HG03196 (cell line): ENCODE results near the gene WNK2.
"Not testable (repeated sequence)": the region's sequence is repeated elsewhere in the genome, so short reads cannot be mapped to it uniquely, and the experiment has no call there.

Experiments used
- ATAC-seq: cut with Tn5 transposase; IDR thresholded peaks from one replicate; pipeline ENCODE4 v1.9.1; 2021; ENCODE audit not compliant: unreplicated experiment

The WNK2 gene

DNA sequence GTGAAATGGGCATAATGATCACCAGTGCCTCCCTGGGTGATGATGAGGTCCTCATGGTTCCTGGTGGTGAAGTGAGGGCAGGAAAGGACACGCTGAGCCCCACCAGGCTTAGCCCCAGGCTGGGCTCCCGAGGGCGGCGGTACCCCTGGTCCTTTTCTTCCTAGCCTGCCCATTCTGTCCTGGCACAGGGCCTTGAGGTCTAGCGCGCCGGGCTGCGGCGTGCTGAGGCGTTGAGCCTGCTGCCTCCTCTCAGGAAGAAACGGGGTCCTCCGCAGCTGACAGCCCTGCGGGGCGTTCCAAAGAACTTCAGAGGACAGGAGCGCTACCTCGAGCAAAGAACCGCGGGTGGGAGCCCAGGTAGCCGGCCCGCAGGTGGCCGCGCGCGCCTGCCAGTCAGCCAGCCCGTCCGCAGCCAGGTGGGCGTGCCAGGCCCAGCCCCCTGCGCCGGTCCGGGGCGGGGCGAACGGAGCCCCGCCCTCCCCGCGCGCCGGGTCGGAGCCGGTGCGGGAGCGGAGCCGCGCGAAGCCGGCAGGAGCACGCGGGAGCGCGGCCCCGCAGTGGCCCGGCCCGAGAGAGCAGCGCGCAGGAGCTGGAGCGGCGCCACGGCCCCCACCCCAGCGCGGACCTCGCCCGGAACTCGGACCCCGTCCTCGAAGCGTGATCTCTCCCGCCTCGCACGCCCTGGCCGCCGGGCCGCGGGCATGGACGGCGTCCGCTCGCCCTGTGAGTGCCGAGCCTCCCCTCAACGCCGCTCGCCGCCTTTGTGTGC is at the start of gene WNK2:
WNK2 (plus strand) TSS at position 477 of the 769 bp plus-strand sequence. CDS start 791 bp downstream, outside the sequence.
- no peak for ATAC-seq

GRCh38 chr9:93134740-93135444 is 49.0 kb upstream of the WNK2 start:
- ATAC-seq: no peak

DNA sequence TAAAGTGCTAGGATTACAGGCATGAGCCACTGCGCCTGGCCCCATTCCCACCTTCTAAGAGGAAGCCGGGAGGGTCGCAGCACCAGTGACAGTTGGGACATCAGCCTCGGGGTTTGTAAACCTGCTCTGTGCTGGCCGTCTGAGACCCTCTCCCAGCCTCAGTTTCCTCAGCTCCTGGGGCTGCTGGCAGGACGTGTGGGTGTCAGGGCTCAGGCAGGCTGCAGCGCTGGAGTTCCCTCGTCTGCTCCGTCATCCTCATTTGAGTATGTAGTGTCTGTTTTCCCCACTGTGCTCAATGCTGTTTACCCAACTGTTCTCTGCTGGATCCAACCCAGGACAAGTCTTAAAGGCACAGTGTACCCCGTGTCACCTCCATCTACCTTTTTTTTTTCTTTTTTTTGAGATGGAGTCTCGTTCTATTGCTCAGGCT is 47.9 kb upstream of the WNK2 start:
- ATAC-seq: no peak

DNA sequence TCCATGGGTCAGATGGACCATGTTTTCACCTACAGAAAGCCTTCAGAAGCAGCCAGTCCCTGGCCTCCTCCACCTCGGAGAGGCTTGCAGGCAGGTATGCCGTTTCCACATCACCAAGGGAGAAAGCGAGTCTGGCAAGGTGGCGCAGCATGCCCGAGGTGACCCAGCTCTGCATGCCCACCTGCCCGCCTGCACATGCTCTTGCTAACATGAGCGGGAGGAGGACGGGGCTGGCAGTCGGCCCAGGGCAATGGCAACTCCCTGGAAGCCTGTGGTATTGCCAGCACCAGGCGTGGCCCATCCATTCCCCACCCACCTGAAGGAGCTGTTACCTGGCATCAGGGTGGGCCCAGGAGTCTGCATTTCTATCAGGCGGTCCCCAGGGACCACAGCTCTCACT is 46.6 kb upstream of the WNK2 start:
- no peak for ATAC-seq

GRCh38 chr9:93138171-93138764 is 45.7 kb upstream of the WNK2 start:
- no peak for ATAC-seq

GRCh38 chr9:93139365-93140182 is 44.4 kb upstream of the WNK2 start:
- ATAC-seq: no peak

DNA sequence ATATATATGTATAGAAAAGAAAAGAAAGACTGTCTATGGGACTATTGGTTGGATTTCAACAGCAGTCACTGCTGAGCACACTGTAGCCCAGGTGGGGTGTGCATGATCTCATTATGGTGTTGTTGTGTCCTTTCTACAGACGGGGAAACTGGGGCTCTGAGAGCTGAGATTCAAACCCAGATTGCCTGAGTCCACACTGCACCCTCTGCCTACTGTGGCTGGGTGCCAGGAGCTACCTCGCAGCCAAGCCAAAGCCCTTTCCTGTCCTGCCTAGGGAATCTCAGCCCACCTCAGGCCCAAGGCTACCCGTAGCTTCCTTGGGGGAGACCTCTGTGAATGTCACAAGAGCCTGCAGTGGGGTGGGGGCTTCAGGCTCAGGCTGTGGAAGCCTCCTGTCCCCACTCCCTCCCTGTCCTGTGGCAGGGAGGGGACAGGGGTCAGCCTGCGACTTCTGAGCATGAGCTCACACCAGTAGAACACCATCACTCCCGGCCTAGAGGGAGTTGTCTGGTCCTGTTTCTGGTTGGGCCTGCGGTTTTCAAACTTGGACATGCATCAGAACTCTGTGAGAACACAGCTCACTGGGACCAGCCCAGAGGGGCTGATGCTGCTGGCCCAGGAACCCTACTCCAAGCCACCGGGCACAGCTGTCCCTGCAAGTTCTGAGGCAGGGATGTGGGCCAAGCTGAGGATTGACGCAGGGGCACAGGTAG is 42.0 kb upstream of the WNK2 start:
- no peak for ATAC-seq

GRCh38 chr9:93143830-93144530 is 40.0 kb upstream of the WNK2 start:
- no peak for ATAC-seq

DNA sequence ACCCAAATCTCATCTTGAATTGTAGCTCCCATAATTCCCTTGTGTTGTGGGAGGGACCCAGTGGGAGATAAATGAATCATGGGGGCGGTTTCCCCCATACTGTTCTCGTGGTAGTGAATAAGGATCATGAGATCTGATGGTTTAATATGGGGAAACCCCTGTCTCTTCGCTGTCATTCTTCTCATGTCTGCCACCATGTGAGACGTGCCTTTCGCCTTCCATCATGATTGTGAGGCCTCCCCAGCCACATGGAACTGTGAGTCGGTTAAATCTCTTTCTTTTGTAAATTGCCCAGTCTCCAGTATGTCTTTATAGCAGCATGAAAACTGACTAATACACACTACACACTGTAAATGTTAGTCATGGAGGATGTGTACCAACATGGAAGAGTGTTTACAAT is 37.2 kb upstream of the WNK2 start:
- ATAC-seq: not testable (repeated sequence)

GRCh38 chr9:93147632-93148031 is 36.3 kb upstream of the WNK2 start:
- no peak for ATAC-seq

GRCh38 chr9:93148721-93149120 is 35.2 kb upstream of the WNK2 start:
- ATAC-seq: no peak

DNA sequence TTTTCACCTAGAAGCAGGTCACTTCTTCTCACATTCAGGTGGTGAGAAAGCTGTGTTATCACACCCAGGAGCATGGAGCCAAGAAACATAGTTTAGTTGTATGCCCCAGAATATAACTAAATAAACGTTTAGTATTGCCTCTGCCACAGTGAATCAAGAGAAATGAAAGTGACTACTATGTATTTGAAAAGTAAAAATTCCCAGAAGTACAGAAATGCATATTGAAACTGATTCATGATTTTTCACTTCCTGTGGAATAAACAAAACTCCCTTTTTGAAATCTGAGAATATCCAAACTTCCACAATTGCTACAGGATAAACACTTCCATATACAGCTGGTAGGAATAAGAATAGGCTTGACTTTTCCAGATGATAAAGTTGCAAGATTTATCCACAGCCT is 34.6 kb upstream of the WNK2 start:
- ATAC-seq: no peak

- ATAC-seq: no peak
Measured at GRCh38 chr9:93151097-93151784, 32.7 kb upstream of the WNK2 start.

DNA sequence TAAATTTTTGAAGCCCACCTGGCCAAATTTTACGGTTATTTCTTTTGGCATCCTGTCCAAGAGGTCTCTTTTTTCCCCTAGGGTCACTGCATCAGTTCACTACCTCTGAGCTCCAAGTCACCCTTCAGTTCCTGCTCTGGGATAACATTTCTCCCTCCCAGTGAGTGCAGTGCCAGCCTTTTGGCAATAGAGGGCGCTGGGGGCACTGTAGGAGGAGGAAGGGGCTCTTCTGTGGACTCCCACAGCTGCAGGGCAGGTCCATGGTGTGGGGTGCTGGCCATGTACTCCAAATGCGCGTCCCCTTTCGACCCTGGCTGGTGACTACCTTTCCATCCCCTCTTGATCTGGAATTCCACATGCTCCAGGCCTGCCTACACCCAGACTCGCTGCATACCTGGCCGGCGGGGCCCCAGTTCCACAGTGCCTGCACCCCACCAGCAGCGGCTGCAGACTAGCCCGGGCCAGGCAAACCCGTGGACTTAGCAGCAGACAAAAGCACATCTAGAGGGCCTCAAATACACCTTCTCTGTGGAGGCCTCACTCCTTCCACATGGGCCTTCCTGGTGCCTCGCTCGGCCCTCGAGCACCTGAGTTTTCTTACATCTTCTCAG is 29.5 kb upstream of the WNK2 start:
- ATAC-seq: no peak

DNA sequence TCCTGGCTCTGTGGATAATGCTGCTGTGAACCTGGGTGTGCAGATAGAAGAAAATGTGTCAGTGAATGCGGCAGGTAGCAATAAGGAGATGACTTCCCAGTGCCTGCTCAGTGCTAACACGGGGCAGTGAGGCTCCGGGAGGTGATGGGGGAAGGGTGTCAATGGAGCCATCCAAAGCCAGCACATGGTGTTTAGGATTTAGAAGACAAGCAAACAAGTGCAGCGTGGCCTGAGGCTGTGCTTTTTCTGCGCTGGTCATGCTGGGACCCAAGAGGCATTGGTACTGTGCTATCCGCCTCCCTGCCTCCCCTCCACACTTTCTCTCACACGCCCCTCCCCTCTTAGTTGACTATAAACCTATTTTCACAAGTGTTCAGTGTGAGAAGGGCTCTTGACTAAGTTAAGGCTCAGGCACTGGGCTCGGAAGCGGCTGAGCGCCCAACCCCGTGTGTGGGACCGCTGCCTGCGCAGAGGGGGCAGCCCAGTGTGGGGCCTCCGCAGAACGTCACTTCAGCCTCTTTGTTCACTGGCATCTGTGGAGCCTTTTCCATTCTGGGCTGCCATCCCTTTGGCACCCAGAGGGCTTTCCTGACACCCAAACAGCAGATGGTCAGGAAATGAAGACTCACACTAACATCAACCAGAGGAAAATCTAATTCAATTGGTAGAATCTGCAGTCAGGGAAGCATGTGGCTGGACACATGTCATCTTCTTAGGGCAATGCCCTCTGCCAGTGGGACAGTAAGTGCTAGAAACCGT is 28.0 kb upstream of the WNK2 start:
- no peak for ATAC-seq

- ATAC-seq: no peak
Measured at GRCh38 chr9:93156475-93157008, 27.4 kb upstream of the WNK2 start.

GRCh38 chr9:93159601-93160471 is 24.1 kb upstream of the WNK2 start:
- ATAC-seq: no peak
